DND-41 (cell line): ENCODE measurements around the gene SPI1.

Experiments used
- ATAC-seq: fragments of 200-7000 bp; cut with Tn5 transposase; 3 replicates; pipeline ENCODE4 v1.9.1; 2021; ENCODE audit warnings: low read depth; ENCODE audit not compliant: insufficient read depth
- DNase-seq: peaks from one replicate; pipeline ENCODE4 v3.0.0-alpha.2; 2020
- H2AFZ ChIP-seq: 2 replicates; pipeline ENCODE4 v1.6.0; 2012; ENCODE audit warnings: low read depth, low read length
- H3K27ac ChIP-seq: 2 replicates; pipeline ENCODE4 v1.5.1; 2012; ENCODE audit warnings: low read length, inconsistent platforms
- H3K27me3 ChIP-seq: fragments of 200-600 bp; sonication (generic); 2 replicates; pipeline ENCODE4 v1.6.0; 2012; ENCODE audit warnings: low read length, mild to moderate bottlenecking, inconsistent platforms; ENCODE audit not compliant: insufficient read depth, poor library complexity
- H3K36me3 ChIP-seq: 2 replicates; pipeline ENCODE4 v1.5.1; 2012; ENCODE audit warnings: low read length, inconsistent platforms; ENCODE audit not compliant: insufficient read depth
- H3K4me1 ChIP-seq: 2 replicates; pipeline ENCODE4 v1.5.1; 2012; ENCODE audit warnings: mild to moderate bottlenecking, low read length; ENCODE audit not compliant: insufficient read depth
- H3K4me2 ChIP-seq: 2 replicates; pipeline ENCODE4 v1.6.0; 2012; ENCODE audit warnings: mild to moderate bottlenecking, moderate library complexity, low read length, inconsistent platforms; ENCODE audit not compliant: insufficient read depth
- H3K4me3 ChIP-seq, 2 experiments: fragments of 200-600 bp in 1 of 2; shearing (Covaris generic) in 1 of 2; 2 replicates each; pipeline ENCODE4 v1.5.1; 2012 to 2016; ENCODE audit warnings: inconsistent platforms in 2 of 2, low read length in 2 of 2, mild to moderate bottlenecking in 2 of 2, low read depth in 1 of 2, moderate library complexity in 1 of 2
- H3K79me2 ChIP-seq: 2 replicates; pipeline ENCODE4 v1.6.0; 2012; ENCODE audit warnings: low read length, inconsistent platforms; ENCODE audit not compliant: insufficient read depth
- H3K9ac ChIP-seq: 2 replicates; pipeline ENCODE4 v1.6.0; 2012; ENCODE audit warnings: low read depth, mild to moderate bottlenecking, inconsistent platforms, low read length, moderate library complexity
- H3K9me3 ChIP-seq: 2 replicates; pipeline ENCODE4 v1.5.1; 2012; ENCODE audit warnings: low read length, moderate library complexity, mild to moderate bottlenecking, inconsistent platforms; ENCODE audit not compliant: insufficient read depth, severe bottlenecking
- H4K20me1 ChIP-seq: 2 replicates; pipeline ENCODE4 v1.6.0; 2012; ENCODE audit warnings: low read length; ENCODE audit not compliant: insufficient read depth
- EZH2 ChIP-seq: IDR thresholded peaks from 3 replicates; pipeline ENCODE4 v1.6.1; 2012; ENCODE audit warnings: borderline replicate concordance, low read depth, mild to moderate bottlenecking, moderate library complexity, low read length, inconsistent platforms; ENCODE audit not compliant: severe bottlenecking
- TF ChIP-seq, protein P1 (sequence below): IDR thresholded peaks from 2 replicates; pipeline ENCODE4 v1.5.1; 2012; ENCODE audit warnings: borderline replicate concordance, low read length, moderate library complexity, mild to moderate bottlenecking; ENCODE audit not compliant: poor library complexity, severe bottlenecking; ENCODE audit errors: extremely low read depth

Gene SPI1

DNA sequence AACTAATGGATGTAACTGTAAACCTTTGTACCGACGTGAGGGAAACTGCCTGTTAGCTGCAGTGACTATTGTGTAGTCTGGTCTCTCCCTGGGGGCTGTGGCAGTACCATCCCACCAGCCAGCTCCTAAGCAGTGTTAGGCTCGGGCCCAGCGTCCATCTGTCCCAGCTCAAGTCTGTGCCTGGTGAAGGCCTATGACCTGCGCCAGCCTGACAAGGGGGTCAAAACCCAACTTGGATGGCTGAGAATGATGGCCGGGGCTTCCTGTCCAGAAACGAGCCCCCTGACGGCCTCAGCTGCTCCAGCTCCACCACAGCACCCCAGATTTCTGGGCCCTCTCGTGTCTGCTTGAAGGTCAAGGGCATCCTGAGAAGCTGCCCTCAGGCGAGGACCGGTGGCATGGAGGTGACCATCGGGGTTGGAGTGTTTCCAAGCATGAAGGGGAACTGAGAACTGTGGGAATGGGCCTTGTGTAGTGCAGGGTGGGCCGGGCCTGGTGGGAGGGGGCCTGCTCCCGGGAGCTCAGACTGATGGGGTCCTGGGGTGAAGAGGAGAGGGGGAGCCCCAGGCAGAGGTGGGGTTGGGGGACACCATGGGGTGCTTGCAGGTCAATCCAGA lies 14.3 kb upstream of the SPI1 start:
- DNase-seq (no peak), ATAC-seq (no peak)
- Histone ChIP-seq H2AFZ (no peak overlapping the region), H3K4me1 (peaks cover 7% of the 10 kb centered on the region), H3K4me2 (no peak overlapping the region), H3K36me3 (no peaks in the 10 kb centered on the region), H3K9me3 (no peaks in the 10 kb centered on the region), H3K27ac (no peak overlapping the region), H4K20me1 (no peaks in the 10 kb centered on the region), H3K9ac (no peak overlapping the region), H3K79me2 (no peaks in the 10 kb centered on the region), H3K27me3 (no peaks in the 10 kb centered on the region), H3K4me3 (no peak overlapping the region)
- no peak for TF ChIP-seq EZH2

DNA sequence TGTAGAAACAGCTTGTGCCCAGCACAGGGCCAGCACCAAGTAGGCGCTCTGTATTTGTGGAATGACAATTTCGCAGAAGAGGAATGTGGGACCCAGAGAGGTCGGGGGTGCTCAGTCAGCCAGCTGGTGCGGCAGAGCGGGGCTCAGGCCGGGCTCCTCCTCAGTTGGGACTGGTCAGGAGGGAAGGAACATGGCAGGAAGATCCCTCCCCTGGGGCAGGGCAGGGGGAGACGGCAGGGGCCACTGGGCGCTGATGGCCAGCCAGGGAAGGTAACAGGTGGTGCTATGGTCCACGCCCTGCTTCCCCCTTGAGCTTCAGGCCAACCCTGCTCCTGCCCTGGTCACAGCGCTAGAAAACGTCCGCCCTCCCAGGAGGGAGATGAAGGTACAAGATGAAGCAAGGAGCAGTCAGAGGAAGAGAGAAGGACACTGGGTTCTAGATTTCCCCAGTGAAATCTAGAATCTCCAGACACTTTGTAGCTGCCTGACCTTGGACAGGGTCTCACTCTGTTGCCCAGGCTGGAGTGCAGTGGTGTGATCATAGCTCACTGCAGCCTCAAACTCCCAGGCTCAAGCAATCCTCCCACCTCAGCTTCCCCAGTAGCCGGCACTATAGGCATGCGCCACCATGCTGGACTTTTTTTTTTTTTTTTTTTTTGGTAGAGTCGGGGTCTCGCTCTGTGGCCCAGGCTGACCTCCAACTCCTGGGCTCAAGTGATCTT lies 13.5 kb upstream of the SPI1 start:
- Histone ChIP-seq H4K20me1 (no peaks in the 10 kb centered on the region), H3K36me3 (no peaks in the 10 kb centered on the region), H3K79me2 (no peaks in the 10 kb centered on the region), H3K4me3 (no peak overlapping the region), H3K4me1 (peaks cover 7% of the 10 kb centered on the region), H3K27ac (no peak overlapping the region), H3K4me2 (no peak overlapping the region), H3K27me3 (no peaks in the 10 kb centered on the region), H2AFZ (no peak overlapping the region), H3K9ac (no peak overlapping the region), H3K9me3 (no peaks in the 10 kb centered on the region)
- no peak for DNase-seq
- no peak for ATAC-seq
- TF ChIP-seq, protein P1, sequence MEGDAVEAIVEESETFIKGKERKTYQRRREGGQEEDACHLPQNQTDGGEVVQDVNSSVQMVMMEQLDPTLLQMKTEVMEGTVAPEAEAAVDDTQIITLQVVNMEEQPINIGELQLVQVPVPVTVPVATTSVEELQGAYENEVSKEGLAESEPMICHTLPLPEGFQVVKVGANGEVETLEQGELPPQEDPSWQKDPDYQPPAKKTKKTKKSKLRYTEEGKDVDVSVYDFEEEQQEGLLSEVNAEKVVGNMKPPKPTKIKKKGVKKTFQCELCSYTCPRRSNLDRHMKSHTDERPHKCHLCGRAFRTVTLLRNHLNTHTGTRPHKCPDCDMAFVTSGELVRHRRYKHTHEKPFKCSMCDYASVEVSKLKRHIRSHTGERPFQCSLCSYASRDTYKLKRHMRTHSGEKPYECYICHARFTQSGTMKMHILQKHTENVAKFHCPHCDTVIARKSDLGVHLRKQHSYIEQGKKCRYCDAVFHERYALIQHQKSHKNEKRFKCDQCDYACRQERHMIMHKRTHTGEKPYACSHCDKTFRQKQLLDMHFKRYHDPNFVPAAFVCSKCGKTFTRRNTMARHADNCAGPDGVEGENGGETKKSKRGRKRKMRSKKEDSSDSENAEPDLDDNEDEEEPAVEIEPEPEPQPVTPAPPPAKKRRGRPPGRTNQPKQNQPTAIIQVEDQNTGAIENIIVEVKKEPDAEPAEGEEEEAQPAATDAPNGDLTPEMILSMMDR: no peak
- no peak for TF ChIP-seq EZH2

DNA sequence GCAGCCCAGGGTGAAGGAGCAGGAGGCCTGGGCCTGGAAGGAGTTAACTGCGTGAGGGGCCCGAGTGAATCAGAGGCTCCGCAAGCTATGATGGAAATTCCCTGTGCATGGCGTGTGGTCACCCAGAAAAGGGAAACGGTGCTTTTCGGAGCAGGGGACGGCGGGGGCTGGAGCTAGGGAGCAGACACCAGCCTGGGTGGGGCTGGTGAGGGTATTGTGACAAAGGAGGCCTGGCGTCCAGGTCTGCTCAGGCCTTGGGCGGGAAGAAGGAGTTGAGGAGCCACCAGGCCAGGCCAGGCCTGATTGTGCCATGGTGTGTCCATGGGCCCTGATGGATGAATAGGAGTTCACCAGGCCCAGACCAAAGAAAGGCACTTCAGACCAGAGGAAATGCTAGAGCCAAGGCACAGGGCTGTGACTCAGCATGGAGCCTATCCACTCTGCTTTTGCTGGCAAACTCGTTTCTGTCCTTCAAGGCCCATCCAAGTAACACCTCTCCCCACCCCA lies 12.8 kb upstream of the SPI1 start:
- Histone ChIP-seq H4K20me1 (no peaks in the 10 kb centered on the region), H3K9ac (no peak overlapping the region), H3K4me2 (no peak overlapping the region), H3K27ac (no peak overlapping the region), H3K4me3 (no peak overlapping the region), H3K27me3 (no peaks in the 10 kb centered on the region), H3K36me3 (no peaks in the 10 kb centered on the region), H2AFZ (no peak overlapping the region), H3K79me2 (no peaks in the 10 kb centered on the region), H3K9me3 (no peaks in the 10 kb centered on the region), H3K4me1 (peaks cover 7% of the 10 kb centered on the region)
- no peak for ATAC-seq
- no peak for DNase-seq
- TF ChIP-seq, protein P1: no peak
- no peak for TF ChIP-seq EZH2

DNA sequence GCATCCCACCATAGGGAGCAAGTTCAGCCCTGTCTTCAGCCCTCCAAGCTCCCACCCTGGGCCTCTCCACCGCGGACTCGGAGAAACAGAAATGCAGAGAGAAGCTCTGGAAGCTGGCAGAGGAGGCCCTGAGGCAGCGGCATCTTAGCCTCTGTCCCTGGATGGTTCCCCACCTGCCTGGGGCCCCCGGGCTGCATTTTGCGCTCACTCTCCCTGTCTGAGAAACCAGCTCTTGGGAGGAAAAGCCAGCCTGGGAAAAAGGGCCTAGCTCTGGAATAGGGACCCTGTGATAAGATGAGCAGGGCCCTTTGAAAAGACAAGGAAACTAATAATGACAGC lies 12.0 kb upstream of the SPI1 start:
- DNase-seq: no peak

More for the DNA sequence above, 12.0 kb upstream of the SPI1 start:
- Histone ChIP-seq H3K27ac (no peak overlapping the region), H3K27me3 (no peaks in the 10 kb centered on the region), H4K20me1 (no peaks in the 10 kb centered on the region), H3K9me3 (no peaks in the 10 kb centered on the region), H2AFZ (no peak overlapping the region), H3K36me3 (no peaks in the 10 kb centered on the region), H3K9ac (no peak overlapping the region), H3K4me2 (no peak overlapping the region), H3K4me3 (no peak overlapping the region), H3K79me2 (no peaks in the 10 kb centered on the region), H3K4me1 (peaks cover 7% of the 10 kb centered on the region)
- ATAC-seq: no peak
- TF ChIP-seq, protein P1: no peak
- TF ChIP-seq EZH2: no peak
